NCI-H2029 (cell line): ENCODE results near the gene HOOK2.
"Not testable (repeated sequence)": the region's sequence is repeated elsewhere in the genome, so short reads cannot be mapped to it uniquely, and the experiment has no call there.

Experiments used
- DNase-seq: peaks from one replicate; lab custom pipeline; 2025; lab: John Stamatoyannopoulos, UW

Gene HOOK2

GRCh38 chr19:12752056-12752781 is 23.1 kb downstream of the HOOK2 start:
- no peak for DNase-seq

DNA sequence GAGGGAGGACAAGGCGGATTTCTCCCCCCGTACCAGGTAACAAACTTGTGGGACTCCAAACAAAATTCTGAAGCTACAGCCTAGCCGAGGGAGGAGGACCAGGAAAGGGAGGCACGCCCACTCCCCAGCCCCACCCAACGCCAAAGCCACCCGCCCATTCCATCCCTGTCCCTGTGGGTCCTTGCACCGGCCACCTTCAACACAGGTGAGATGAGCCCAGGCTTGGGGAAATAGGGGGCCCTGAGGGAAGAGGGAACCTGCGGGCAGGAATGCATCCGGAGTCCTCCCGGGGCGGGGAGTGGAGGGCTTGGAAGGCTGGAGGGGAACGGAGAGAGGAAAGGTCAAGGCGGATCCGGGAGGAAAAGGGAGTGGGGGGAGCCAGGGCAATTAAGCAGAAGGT is 23.7 kb downstream of the HOOK2 start, which contains the start of gene BEST2:
BEST2 (plus strand) TSS at position 157 of the 400 bp plus-strand sequence. CDS start 802 bp downstream, outside the sequence.
- no peak for DNase-seq

DNA sequence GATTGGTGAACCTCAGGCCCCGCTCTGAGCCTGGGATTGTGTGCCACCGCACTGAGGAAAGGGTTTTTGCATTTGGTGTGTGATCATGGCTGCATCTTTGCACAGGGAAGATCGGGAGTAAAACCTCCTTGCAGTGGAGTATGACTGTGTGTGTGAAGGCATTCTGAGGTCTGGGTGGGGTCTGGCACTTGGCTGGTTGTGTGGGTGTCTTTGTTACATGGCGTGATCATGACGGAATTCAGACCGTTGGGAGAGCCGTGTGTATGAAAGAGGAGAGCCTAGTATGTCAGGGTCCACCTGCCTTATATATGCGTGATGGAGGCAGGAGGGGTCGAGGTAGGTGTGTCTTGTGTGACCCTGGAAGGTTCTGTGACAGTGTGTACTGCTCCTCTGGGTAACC is 24.5 kb downstream of the HOOK2 start:
- no peak for DNase-seq

DNA sequence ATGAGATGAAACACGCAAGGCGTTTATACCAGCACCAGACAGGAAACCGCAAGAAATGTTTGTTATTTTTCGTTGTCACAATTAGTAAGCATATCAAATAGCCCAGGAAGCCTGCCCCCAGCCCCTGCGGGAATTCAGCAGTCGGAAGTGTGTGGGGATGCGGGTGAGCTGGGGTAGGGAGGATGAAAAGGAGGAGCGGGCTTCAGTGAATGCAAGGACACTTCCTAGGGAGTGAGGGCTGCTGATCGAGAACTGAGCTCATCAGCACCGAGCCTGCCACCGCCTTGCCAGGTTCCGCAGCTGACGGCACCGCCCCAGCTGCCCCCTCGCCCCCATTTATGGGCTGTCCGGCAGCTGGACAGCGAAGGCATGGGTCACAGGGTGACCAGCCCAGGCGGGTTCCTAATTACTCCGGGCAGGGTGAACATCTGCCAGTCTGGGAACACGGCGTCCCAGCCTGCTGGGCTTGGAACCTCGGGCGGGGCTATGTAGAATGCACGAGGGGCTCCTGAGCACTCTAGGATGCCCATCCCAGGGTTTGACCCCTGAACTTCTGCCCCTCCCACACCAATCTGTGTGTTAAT is 25.3 kb downstream of the HOOK2 start:
- DNase-seq: no peak

DNA sequence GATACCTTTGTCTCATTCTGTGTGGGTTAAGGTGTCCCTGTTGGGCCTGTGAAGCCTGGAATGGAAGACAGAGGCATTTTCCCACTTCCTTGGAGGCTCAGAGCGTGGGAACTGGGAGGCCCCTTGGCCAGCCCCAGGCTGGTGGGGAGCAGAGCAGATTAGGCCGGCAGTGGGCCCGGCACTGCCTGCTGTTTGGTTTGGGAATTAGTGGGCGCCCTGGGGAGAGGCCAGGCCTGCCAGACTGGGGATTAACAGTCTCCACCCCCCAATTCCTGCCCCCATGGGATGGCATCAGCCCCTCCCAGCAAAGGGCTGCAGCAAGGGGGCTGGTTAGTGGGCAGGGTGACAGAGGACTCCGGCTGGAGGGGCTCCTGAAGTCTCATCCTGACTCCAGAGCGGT is 26.9 kb downstream of the HOOK2 start:
- no peak for DNase-seq

GRCh38 chr19:12745166-12745897 is 30.0 kb downstream of the HOOK2 start:
- no peak for DNase-seq

DNA sequence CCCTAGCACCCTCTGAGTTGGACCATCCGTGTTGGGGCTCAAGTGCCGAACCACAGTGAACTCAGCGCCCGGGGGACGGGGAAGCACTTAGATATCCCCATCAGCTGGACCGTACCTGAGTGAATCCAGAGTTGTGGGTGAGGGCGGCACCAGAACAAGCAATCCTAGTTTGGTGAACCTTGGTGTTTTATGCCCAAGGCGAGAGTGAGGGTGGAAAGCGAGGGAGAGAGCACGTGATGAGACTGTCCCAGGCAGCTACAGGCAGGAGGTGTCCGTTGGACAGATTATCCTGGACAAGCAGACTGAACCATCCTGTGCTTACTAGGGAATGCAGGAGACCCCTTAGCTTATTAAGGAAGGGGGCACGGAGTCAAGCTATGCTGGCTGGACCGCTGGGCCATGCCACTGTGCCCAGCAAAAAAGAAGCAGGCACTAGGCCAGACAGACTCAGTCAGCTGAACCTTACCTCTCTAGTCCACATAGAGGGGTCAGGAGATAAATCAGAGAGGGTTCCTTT is 37.5 kb downstream of the HOOK2 start:
- DNase-seq: no peak

DNA sequence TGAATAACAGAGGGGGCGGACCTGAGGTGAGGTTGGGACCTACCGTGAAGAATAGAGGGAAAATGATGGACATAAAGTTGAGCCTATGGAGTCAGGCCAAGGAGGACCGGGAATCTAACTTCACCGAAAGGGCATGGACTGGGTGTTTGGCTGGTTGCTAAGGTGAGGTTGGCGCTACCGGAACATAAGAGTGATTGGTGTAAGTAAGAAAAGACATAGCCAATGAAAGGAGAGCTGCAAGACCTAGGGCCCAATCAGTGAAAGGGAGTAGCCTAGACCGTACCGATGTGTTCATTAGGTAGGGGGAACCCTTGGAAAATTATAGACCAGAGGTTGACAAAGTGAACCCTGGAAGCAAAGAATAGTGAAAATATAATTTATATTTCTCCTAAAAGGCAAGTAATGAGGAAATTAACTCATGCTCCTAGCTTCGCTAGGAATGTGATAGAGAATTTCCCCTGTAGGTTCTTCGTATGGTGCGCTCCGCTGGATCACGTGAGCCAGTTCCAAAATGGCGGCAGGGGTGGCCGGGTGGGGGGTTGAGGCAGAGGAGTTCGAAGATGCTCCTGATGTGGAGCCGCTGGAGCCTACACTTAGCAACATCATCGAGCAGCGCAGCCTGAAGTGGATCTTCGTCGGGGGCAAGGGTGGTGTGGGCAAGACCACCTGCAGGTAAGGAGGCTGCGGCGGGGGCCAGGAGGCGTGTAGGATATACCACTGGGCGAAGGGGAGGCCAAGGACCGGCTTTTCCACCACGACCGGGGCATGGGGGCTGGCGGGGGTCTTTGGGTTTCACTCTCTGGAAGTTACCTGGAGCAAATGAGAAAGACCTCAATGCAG is 38.1 kb downstream of the HOOK2 start, which contains the start of gene GET3:
GET3 (plus strand) TSS at position 503 of the 840 bp plus-strand sequence; CDS start at position 512, 9 bp downstream.
- DNase-seq: peak; percentile 100

DNA sequence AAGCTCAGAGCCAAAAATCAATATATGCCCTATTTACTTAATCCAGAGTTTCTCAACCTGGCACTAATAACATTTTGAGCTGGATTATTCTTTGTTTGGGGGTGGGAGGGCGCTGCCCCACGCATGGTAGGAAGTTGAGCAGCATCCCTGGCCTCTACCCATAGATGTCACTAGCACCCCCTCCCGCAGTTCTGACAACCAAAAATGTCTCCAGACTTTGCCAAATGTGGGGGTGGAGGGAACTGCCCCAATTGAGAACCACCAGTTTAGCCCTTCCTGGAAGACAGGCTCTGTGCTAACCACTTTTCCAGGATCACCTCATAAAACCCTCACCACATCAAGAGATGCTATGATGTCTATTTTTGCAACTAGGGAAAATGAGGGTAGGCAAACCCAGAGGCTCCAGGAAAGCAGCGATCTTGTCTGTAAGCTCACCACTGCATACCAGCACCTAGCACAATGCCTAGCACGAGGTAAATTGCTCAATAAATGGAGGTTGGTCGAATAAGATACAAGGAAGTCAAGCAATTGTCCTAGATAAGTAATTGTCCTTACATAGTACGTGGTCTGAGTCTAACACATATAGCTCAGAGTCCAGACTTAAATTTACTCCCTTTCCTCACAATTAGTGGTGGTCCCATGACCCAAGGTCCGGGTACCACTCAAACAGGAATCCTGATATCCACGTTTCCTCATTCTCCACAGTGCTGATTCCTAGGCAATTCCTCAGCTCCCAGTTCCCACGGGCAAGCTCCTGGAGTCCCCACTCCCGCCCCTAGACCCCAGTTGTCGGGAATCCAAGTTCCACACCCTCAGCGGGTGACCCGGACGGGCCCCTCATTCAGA is 41.8 kb downstream of the HOOK2 start:
- DNase-seq: peak; percentile 12

DNA sequence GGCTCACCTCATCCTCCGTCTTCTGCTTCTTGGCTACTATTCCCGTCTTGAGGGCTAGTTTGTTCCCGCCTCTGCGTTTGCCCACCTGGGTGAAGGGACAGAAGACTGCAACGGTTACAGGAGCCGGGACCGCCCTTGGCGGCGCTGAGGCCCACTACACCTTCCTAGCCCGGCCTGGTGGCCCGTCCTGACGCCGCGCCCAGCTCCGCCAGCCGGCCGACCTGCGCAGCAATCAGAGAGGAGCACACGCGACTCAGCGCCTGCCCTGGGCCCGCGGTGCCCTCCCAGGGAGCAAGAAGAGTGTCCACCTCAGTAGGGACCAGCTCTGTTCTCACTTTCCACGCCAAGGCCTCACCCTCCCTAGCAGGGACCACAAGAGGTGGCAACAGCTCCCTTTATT is 44.0 kb downstream of the HOOK2 start:
- DNase-seq: no peak

DNA sequence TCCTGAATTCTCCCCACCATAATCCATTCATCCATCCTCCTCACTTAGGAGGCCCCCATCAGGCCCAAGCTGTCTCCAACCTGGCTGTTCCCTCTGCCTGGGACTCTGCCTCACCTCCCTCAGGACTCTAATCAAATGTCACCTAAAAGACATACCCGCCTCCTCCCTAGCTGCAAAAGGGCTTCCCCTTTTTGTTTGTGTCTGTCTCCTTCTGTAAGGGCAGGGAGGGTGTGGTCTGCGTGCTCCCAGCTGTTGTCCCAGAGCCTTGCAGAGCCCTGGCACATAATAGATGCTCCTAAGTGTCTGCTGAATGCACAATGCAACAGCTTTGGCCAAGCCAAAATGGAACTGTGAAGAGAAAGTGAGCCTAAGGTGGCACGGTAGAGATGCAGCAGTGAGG is 45.3 kb downstream of the HOOK2 start:
- DNase-seq: no peak

- DNase-seq: no peak
Measured at GRCh38 chr19:12727745-12728433, 47.5 kb downstream of the HOOK2 start.

GRCh38 chr19:12726988-12727316 is 48.4 kb downstream of the HOOK2 start:
- no peak for DNase-seq

DNA sequence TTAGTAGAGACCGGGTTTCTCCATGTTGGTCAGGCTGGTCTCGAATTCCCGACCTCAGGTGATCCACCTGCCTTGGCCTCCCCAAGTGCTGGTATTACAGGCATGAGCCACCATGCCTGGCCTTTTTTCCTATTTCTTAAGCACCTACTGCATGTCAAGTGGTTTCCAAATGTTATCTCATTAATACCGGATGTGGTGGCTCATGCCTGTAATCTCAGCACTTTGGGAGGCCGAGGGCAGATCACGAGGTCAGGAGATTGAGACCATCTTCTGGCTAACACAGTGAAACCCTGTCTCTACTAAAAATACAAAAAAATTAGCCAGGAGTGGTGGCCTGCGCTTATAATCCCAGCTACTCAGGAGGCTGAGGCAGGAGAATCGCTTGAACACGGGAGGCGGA is 49.7 kb downstream of the HOOK2 start:
- DNase-seq: not testable (repeated sequence)

- DNase-seq: peak; percentile 52
Measured at GRCh38 chr19:12723641-12724426, 51.5 kb downstream of the HOOK2 start, which contains the start of gene TNPO2. TSS of gene TNPO2 (minus strand) at chr19:12723932. CDS start at chr19:12720977, 2,955 bp downstream.

DNA sequence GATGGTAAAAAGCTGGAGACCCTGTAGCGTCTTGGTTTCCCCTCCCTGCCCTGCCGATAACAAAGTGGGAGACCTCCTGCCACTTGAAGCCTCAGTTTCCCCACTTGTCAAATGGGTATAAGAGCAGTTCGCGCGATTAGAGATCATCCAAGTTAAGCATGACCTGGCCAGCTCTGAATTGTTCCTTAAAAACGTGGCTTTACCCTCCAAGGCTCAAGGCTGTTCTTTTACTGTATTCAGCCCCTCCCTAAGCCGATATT is 52.0 kb downstream of the HOOK2 start:
- DNase-seq: no peak

DNA sequence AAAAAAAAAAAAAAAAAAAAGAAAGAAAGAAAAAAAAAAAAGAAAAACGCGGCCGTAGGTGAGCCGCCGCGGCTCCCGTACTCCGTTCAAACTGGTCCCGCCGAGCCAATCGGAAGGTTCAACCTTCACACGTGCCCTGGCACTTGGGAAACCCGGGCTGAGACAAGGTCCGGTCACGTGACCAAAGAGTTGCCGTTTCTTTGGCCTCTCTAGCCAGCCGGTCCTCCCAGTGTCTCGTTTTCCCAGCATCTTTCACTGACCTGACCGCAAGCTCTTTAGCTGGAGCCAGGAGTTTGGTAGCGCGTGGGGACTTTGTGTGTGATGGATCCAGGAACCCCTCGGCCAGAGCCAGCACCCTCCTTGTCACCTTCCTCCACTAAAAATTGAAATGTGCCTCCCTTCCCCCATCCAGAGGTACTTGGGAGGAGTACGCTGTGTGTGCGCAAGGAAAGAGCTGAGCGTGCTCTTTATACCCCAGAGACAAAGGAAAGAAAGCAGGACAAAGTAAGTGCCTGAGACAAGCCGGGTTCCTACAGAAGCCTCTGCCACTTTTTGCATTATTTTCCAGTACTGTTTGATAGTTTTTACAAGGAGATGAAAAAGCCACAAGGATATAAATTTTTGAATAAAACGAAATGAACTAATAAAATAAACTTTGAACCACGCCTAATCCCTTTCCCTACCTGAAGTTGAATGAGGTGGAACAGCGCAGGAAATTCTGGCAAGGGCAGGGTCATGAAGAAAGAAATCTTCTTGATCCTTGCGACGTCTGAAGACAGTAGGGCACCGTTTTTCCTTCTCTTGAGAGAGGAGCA is 52.6 kb downstream of the HOOK2 start:
- peak; percentile 99 for DNase-seq

DNA sequence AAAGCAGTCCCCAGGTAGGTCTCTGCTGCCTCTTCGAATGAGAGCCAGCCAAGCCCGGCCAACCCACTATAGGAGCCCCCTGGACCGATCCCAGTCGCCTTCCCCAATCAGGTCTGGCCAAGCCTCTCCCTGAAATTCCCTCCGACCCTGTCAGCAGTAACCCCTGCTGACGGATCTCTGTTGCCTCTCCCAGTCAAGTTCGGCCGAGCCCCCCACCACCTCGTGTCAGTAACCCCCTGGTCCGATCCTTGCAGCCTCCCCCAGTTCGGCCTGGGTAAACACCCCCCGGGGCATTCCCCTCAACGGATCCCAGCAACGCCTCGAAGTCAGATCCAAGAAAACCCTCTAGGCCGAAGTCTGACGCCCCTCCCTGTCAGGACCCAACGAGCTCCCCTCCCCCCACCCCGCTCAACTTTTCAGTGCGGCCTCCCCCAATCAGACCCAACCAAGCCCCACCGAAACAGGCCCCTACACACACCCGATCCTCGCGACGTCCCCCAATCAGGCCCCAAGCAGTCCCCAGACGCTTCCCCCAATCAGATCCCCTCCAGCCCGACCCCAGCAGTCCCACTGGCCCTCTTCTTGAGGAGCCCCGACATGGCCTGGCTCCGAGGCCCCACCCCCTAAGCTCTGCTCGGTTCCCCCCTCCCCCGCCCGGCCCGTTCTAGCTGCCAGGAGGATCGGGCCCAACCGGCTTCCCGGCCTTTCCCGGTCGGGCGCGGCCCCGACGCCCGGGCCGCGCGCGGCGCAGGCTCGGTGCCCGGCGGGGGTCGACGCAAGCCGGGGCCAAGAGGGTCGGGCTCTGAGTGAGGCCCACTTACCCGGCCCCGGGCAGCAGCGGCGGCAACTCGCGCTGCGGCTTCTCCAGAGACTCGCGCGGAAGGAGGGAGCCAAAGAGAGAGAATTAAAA is 53.4 kb downstream of the HOOK2 start:
- peak; percentile 39 for DNase-seq
